OCI-LY7 (cell line): ENCODE results near the gene GZF1. TPM values are rescaled to one million over a fixed set of nuclear protein-coding genes. Genes with fewer than 3 reads are reported as not detected.

Source experiments
- BruUV-seq: library from RNA; stranded (reverse); fragments of 400-500 nt; replicated peaks from 2 replicates; lab custom pipeline; 2021; lab: Mats Ljungman, UMichigan
- CTCF ChIA-PET: fragments of 300-600 bp; sonication (Branson Sonifier 250); formaldehyde crosslinking; loops from one replicate; lab custom pipeline; 2022; ENCODE audit warnings: antibody characterized with exemption; ENCODE audit not compliant: unreplicated experiment; lab: Charles Lee
- POLR2A ChIA-PET: fragments of 300-600 bp; sonication (Branson Sonifier 250); formaldehyde crosslinking; loops from one replicate; lab custom pipeline; 2022; ENCODE audit warnings: antibody characterized with exemption; lab: Charles Lee
- DNase-seq: peaks from one replicate; pipeline ENCODE4 v3.0.0-alpha.2; 2015; ENCODE audit warnings: low spot score
- H2AFZ ChIP-seq: fragments of 200-600 bp; sonication (generic), shearing (Covaris generic); 2 replicates; pipeline ENCODE4 v1.6.1; 2014; ENCODE audit warnings: mild to moderate bottlenecking, antibody characterized with exemption, low read length, moderate library complexity
- H3K27ac ChIP-seq: fragments of 200-600 bp; sonication (generic); 2 replicates; pipeline ENCODE4 v1.5.1; 2014; ENCODE audit warnings: mixed run types, low read depth, mild to moderate bottlenecking, moderate library complexity, low read length, inconsistent platforms; ENCODE audit not compliant: poor library complexity, severe bottlenecking
- H3K36me3 ChIP-seq: fragments of 200-600 bp; sonication (generic); 2 replicates; pipeline ENCODE4 v1.6.1; 2014; ENCODE audit warnings: mild to moderate bottlenecking, antibody characterized with exemption, low read length, moderate library complexity, mixed read lengths; ENCODE audit not compliant: insufficient read depth
- H3K4me1 ChIP-seq: fragments of 200-600 bp; sonication (generic); 2 replicates; pipeline ENCODE4 v1.5.1; 2014; ENCODE audit warnings: mild to moderate bottlenecking, low read length; ENCODE audit not compliant: insufficient read depth, poor library complexity, severe bottlenecking
- H3K4me2 ChIP-seq: fragments of 200-600 bp; sonication (generic); 2 replicates; pipeline ENCODE4 v1.6.1; 2014; ENCODE audit warnings: mild to moderate bottlenecking, low read length
- H3K4me3 ChIP-seq: fragments of 200-600 bp; sonication (generic); 2 replicates; pipeline ENCODE4 v1.5.1; 2014; ENCODE audit warnings: mild to moderate bottlenecking, low read depth, low read length; ENCODE audit not compliant: poor library complexity, severe bottlenecking
- H3K79me2 ChIP-seq: fragments of 200-600 bp; sonication (generic); 2 replicates; pipeline ENCODE4 v1.6.1; 2016; ENCODE audit warnings: low read depth, mild to moderate bottlenecking, low read length, moderate library complexity, mixed read lengths; ENCODE audit not compliant: insufficient read depth
- H3K9me2 ChIP-seq: fragments of 200-600 bp; sonication (generic); 2 replicates; pipeline ENCODE4 v1.6.1; 2016; ENCODE audit warnings: mild to moderate bottlenecking, low read length, mixed read lengths; ENCODE audit not compliant: insufficient read depth
- H3K9me3 ChIP-seq: fragments of 200-600 bp; sonication (generic); 2 replicates; pipeline ENCODE4 v1.6.1; 2014; ENCODE audit warnings: mild to moderate bottlenecking, mixed run types, low read length, mixed read lengths
- H4K20me1 ChIP-seq: fragments of 200-600 bp; sonication (generic); 2 replicates; pipeline ENCODE4 v1.6.1; 2014; ENCODE audit warnings: mild to moderate bottlenecking, antibody characterized with exemption, low read length, moderate library complexity, mixed read lengths; ENCODE audit not compliant: insufficient read depth
- CTCF ChIP-seq: fragments of 200-600 bp; sonication (generic); conservative IDR thresholded peaks from 2 replicates; pipeline ENCODE4 v1.5.1; 2014; ENCODE audit warnings: mild to moderate bottlenecking, antibody characterized with exemption, low read length, moderate library complexity, mixed read lengths
- EZH2phosphoT487 ChIP-seq: fragments of 200-600 bp; sonication (generic); IDR thresholded peaks from 2 replicates; pipeline ENCODE4 v1.6.1; 2018; ENCODE audit warnings: low read depth, borderline replicate concordance, mild to moderate bottlenecking, mixed run types, antibody characterized with exemption, low read length, moderate library complexity, mixed read lengths
- intact Hi-C: fragments of 100-400 bp; cut with micrococcal nuclease; formaldehyde crosslinking; loops from one replicate; pipeline ENCODE4 v1.10.0; 2022; ENCODE audit not compliant: unreplicated experiment
- total RNA-seq, 2 experiments: library from RNA; depleted of rRNA in 1 of 2; stranded (reverse); fragments of >200 nt in 1 of 2; shearing (Covaris generic) in 1 of 2; gene quantifications; 2 replicates each; pipeline ENCODE4 v1.2.3, GENCODE V29; 2014 to 2022

Gene GZF1
- total RNA-seq, 2 experiments from 2014 or later: 17.1 to 17.7 TPM

GRCh38 chr20:23358923-23359593 is 2.9 kb upstream of the GZF1 start:
- no TSS peak for BruUV-seq
- peak overlapping the region; percentile 71; the same call in 1 of the 2 replicates for H2AFZ ChIP-seq

DNA sequence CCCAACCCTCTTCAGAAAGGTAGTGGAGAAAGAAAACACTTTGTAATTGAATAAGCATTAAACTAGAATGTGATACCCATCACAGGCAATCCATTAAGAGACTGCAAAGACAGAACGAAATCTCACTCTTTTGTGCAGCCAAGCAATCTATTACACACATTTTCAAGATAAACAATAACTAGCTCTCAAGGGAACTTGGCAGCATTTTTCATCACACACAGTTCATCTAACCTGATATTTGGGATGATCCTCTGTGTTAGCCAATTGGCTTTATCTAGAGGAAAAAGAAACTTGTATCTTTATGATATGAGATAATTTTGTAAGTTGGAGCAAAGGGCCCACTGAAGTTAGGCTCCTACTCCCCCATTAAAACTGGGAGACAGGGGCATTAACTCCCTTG is 1.5 kb upstream of the GZF1 start:
- H3K27ac ChIP-seq: peak overlapping the region; percentile 73
- ChIA-PET CTCF (no interaction called here), POLR2A (interaction anchor here (1.2 to 2.0 kb wide), 3 partner anchors 8 to 59 kb away, joined by 3 to 7 read pairs (median 4); partner anchors contain the start of gene NXT1)
- no peak for DNase-seq
- H2AFZ ChIP-seq: peak overlapping the region; percentile 67; the same call in 1 of the 2 replicates
- H3K36me3 ChIP-seq: peaks cover 23% of the 10 kb centered on the region
- peak overlapping the region; percentile 84 for H3K4me2 ChIP-seq
- no peaks in the 10 kb centered on the region for H3K9me2 ChIP-seq
- H3K9me3 ChIP-seq: no peaks in the 10 kb centered on the region
- no TSS peak for BruUV-seq
- H3K4me1 ChIP-seq: peaks cover 44% of the 10 kb centered on the region
- TF ChIP-seq CTCF: no peak
- no peak for TF ChIP-seq EZH2phosphoT487
- peaks cover 33% of the 10 kb centered on the region for H3K79me2 ChIP-seq
- H4K20me1 ChIP-seq: peaks cover 14% of the 10 kb centered on the region
- peak overlapping the region; percentile 85 for H3K4me3 ChIP-seq
- intact Hi-C loops: loop anchor here (5.0 kb wide), 1 partner anchor 62 kb away; the partner anchor contains the start of gene NAPB

More at GRCh38 chr20:23358923-23359593, 2.9 kb upstream of the GZF1 start:
- POLR2A ChIA-PET: interaction anchor here (1.0 to 2.6 kb wide), 7 partner anchors 9 to 63 kb away, joined by 3 to 25 read pairs (median 5); partner anchors contain the start of genes NAPB and NXT1
- Histone ChIP-seq H3K4me2 (peak overlapping the region; percentile 84), H3K9me3 (no peaks in the 10 kb centered on the region), H3K36me3 (peaks cover 23% of the 10 kb centered on the region), H3K4me1 (peaks cover 40% of the 10 kb centered on the region), H3K79me2 (peaks cover 32% of the 10 kb centered on the region), H3K4me3 (peak overlapping the region; percentile 69), H3K9me2 (no peaks in the 10 kb centered on the region), H3K27ac (peak overlapping the region; percentile 46), H4K20me1 (peaks cover 11% of the 10 kb centered on the region)
- CTCF ChIA-PET: interaction anchor here (0.5 to 3.0 kb wide), 3 partner anchors 9 to 51 kb away, joined by 3 to 13 read pairs (median 3); partner anchors contain the start of gene NXT1
- DNase-seq: no peak
- intact Hi-C loops: loop anchor here (1.0 kb wide), 1 partner anchor 9 kb away; the partner anchor contains the start of gene NXT1
- no peak for TF ChIP-seq EZH2phosphoT487
- TF ChIP-seq CTCF: no peak
